Stimulated activated CD4-positive, alpha-beta T cell treated with anti-CD3 and anti-CD28 coated beads, TNF-alpha, amount 100 ng/mL, for 4 hours (primary cell): Measurements from ENCODE around the gene ASB4.
"Not testable (repeated sequence)": the region's sequence is repeated elsewhere in the genome, so short reads cannot be mapped to it uniquely, and the experiment has no call there.

Experiments used
- DNase-seq, 3 experiments: peaks; one replicate each; pipeline ENCODE4 v3.0.0-alpha.2; 2020; ENCODE audit warnings: low read depth in 3 of 3

The ASB4 gene

GRCh38 chr7:95478272-95479037, 7.3 kb upstream of the ASB4 start:
- no peak for DNase-seq

GRCh38 chr7:95479992-95480624, 5.6 kb upstream of the ASB4 start:
- DNase-seq = no peak

- no peak for DNase-seq
These were observed 4.2 kb upstream of the ASB4 start for GRCh38 chr7:95481271-95482165.

- DNase-seq = no peak
These were observed 3.3 kb upstream of the ASB4 start for GRCh38 chr7:95482424-95482823.

- no peak for DNase-seq
These were observed 4.6 kb downstream of the ASB4 start for GRCh38 chr7:95490231-95490762.

- no peak for DNase-seq
These were observed 5.5 kb downstream of the ASB4 start for GRCh38 chr7:95491201-95491600.

GRCh38 chr7:95491634-95492314, 6.0 kb downstream of the ASB4 start:
- DNase-seq = no peak

- DNase-seq = no peak
These were observed 7.5 kb downstream of the ASB4 start for GRCh38 chr7:95493247-95493646.

GRCh38 chr7:95493844-95494243, 8.1 kb downstream of the ASB4 start:
- DNase-seq = no peak

- DNase-seq = no peak
These were observed 15.6 kb downstream of the ASB4 start for GRCh38 chr7:95501261-95501832.

- DNase-seq = no peak
These were observed 16.7 kb downstream of the ASB4 start for GRCh38 chr7:95502403-95502802.

- no peak for DNase-seq
These were observed 17.8 kb downstream of the ASB4 start for GRCh38 chr7:95503271-95504131.

GRCh38 chr7:95504132-95504588, 18.4 kb downstream of the ASB4 start:
- DNase-seq = not testable (repeated sequence)

GRCh38 chr7:95508780-95509179, 23.0 kb downstream of the ASB4 start:
- DNase-seq = no peak

- no peak for DNase-seq
These were observed 23.5 kb downstream of the ASB4 start for GRCh38 chr7:95509199-95509598.

- DNase-seq = peak in 2 of 3 experiments; percentile 1
These were observed 26.0 kb downstream of the ASB4 start for GRCh38 chr7:95511716-95512260.

GRCh38 chr7:95517458-95517857, 31.7 kb downstream of the ASB4 start:
- no peak for DNase-seq

GRCh38 chr7:95517870-95518269, 32.1 kb downstream of the ASB4 start:
- DNase-seq = no peak

GRCh38 chr7:95520136-95520535, 34.4 kb downstream of the ASB4 start:
- DNase-seq = no peak

- DNase-seq = no peak
These were observed 39.8 kb downstream of the ASB4 start for GRCh38 chr7:95525503-95525902.
